ENCODE results near the gene TTF1. TPM values are rescaled to one million over a fixed set of nuclear protein-coding genes. Genes with fewer than 3 reads are reported as not detected.

The TTF1 gene
- total RNA-seq, 4 donors from 2014 or later, result 9.3 to 12.2 (median 10.7) TPM

GRCh38 chr9:132367613-132368313, 38.9 kb downstream of the TTF1 start:
- DNase-seq (ENCODE audit: low spot score in 2 of 2), result no peak
- TF ChIP-seq POLR2A (IDR thresholded peaks at IDR 0.05), result no peak
- TF ChIP-seq, protein P1, sequence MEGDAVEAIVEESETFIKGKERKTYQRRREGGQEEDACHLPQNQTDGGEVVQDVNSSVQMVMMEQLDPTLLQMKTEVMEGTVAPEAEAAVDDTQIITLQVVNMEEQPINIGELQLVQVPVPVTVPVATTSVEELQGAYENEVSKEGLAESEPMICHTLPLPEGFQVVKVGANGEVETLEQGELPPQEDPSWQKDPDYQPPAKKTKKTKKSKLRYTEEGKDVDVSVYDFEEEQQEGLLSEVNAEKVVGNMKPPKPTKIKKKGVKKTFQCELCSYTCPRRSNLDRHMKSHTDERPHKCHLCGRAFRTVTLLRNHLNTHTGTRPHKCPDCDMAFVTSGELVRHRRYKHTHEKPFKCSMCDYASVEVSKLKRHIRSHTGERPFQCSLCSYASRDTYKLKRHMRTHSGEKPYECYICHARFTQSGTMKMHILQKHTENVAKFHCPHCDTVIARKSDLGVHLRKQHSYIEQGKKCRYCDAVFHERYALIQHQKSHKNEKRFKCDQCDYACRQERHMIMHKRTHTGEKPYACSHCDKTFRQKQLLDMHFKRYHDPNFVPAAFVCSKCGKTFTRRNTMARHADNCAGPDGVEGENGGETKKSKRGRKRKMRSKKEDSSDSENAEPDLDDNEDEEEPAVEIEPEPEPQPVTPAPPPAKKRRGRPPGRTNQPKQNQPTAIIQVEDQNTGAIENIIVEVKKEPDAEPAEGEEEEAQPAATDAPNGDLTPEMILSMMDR (IDR thresholded peaks at IDR 0.05), result no peak

GRCh38 chr9:132366481-132366880, 40.2 kb downstream of the TTF1 start:
- H3K4me3 ChIP-seq (ENCODE audit: low read depth, poor library complexity, severe bottlenecking), result no peak overlapping the region
- 83 to 86% methylated on average over 4 of the region's 4 CpGs for WGBS, 2 donors
- DNase-seq (ENCODE audit: low spot score in 2 of 2), result no peak
- intact Hi-C loops (cut with DNase I; ENCODE audit: low total_unique reads), result no loop called here
- TF ChIP-seq, protein P1 (IDR thresholded peaks at IDR 0.05), result no peak
- no peak for TF ChIP-seq POLR2A (IDR thresholded peaks at IDR 0.05)

More at GRCh38 chr9:132367613-132368313, 38.9 kb downstream of the TTF1 start:
- no peak overlapping the region for H3K4me3 ChIP-seq (ENCODE audit: low read depth, poor library complexity, severe bottlenecking)
- intact Hi-C loops (cut with DNase I; ENCODE audit: low total_unique reads), result no loop called here
- WGBS, 2 donors, result 58 to 63% methylated on average over 13 of the region's 13 CpGs

GRCh38 chr9:132365986-132366385, 40.7 kb downstream of the TTF1 start:
- no peak overlapping the region for H3K4me3 ChIP-seq (ENCODE audit: low read depth, poor library complexity, severe bottlenecking)
- TF ChIP-seq POLR2A (IDR thresholded peaks at IDR 0.05), result no peak
- TF ChIP-seq, protein P1 (IDR thresholded peaks at IDR 0.05), result no peak
- WGBS, 2 donors, result 74 to 75% methylated on average over 3 of the region's 3 CpGs
- DNase-seq (ENCODE audit: low spot score in 2 of 2), result no peak
- intact Hi-C loops (cut with DNase I; ENCODE audit: low total_unique reads), result no loop called here

GRCh38 chr9:132364068-132364467, 42.6 kb downstream of the TTF1 start:
- intact Hi-C loops (cut with DNase I; ENCODE audit: low total_unique reads), result no loop called here
- WGBS, 2 donors, result 87 to 93% methylated on average over 9 of the region's 9 CpGs
- DNase-seq (ENCODE audit: low spot score in 2 of 2), result no peak
- TF ChIP-seq, protein P1 (IDR thresholded peaks at IDR 0.05), result no peak
- TF ChIP-seq POLR2A (IDR thresholded peaks at IDR 0.05), result no peak
- no peak overlapping the region for H3K4me3 ChIP-seq (ENCODE audit: low read depth, poor library complexity, severe bottlenecking)

DNA sequence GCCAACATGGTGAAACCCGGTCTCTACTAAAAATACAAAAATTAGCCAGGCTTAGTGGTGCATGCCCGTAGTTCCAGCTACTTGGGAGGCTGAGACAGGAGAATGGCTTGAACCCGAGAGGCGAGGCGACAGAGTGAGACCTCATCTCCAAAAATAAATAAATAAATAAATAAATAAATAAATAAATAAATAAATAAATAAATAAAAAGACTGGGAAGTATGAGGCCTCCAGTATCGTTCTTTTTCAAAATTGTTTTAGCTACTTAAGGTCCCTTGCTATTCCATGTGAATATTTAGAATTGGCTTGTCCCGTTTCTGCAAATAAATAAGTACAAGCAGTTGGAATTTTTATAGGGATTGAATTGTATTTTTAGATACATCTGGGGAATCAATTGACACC, 48.9 kb downstream of the TTF1 start:
- TF ChIP-seq POLR2A (IDR thresholded peaks at IDR 0.05), result no peak
- TF ChIP-seq, protein P1 (IDR thresholded peaks at IDR 0.05), result no peak
- DNase-seq (ENCODE audit: low spot score in 2 of 2), result no peak
- intact Hi-C loops (cut with DNase I; ENCODE audit: low total_unique reads), result no loop called here
- WGBS, 2 donors, result 88 to 89% methylated on average over 7 of the region's 7 CpGs
- H3K4me3 ChIP-seq (ENCODE audit: low read depth, poor library complexity, severe bottlenecking), result no peak overlapping the region

Measured in lower leg skin (tissue), 4 donors.